K562 (cell line): ENCODE data around the gene IGFBP7. TPM values are rescaled to one million over a fixed set of nuclear protein-coding genes. Genes with fewer than 3 reads are reported as not detected.
A peak's percentile ranks its signal among the peaks of the same experiment; 100 is the strongest.

ENCODE experiments used
- ATAC-seq: fragments of 200-7000 bp; cut with Tn5 transposase; 3 replicates; pipeline ENCODE4 v1.9.1; 2020; ENCODE audit warnings: moderate library complexity
- BruUV-seq: library from RNA; stranded (reverse); fragments of 400-500 nt; replicated peaks from 2 replicates; lab custom pipeline; 2021; lab: Mats Ljungman, UMichigan
- CTCF ChIA-PET: fragments of 300-600 bp; formaldehyde crosslinking; extraction: SDS; loops from one replicate; lab custom pipeline; 2021; ENCODE audit warnings: low intra/inter-chr PET ratio; lab: Yijun Ruan, JAX
- POLR2A ChIA-PET: fragments of 300-600, 350-650 bp; sonication (Branson Sonifier 250); formaldehyde crosslinking; extraction: SDS; loops from one replicate; lab custom pipeline; 2021; ENCODE audit warnings: antibody characterized with exemption, inconsistent platforms; lab: Yijun Ruan, JAX
- DNase-seq, 4 experiments: peaks; one replicate each; pipeline versions ENCODE4 v3.0.0 to v3.0.0-alpha.2; 2011 to 2018; ENCODE audit warnings: low spot score in 3 of 4, mixed read lengths in 3 of 4; ENCODE audit errors: extremely low read depth in 1 of 4
- FAIRE-seq: peaks from 2 replicates; lab custom pipeline; 2011; peaks lifted over from hg19 to GRCh38; lab: Jason Lieb, UNC
- H2AFZ ChIP-seq: 2 replicates; pipeline ENCODE4 v1.6.0; 2011; ENCODE audit warnings: low read depth, low read length, control low read depth, inconsistent platforms
- H3K27ac ChIP-seq: fragments of 200-600 bp; 3 replicates; pipeline ENCODE4 v1.8.0; 2011; ENCODE audit warnings: low read depth, mild to moderate bottlenecking, control low read depth, inconsistent platforms, low read length, moderate library complexity, mixed read lengths; ENCODE audit errors: extremely low read depth
- H3K27me3 ChIP-seq, 2 experiments: fragments of 300-600 bp in 1 of 2; 2 replicates in 1 of 2; 3 replicates in 1 of 2; pipeline versions ENCODE4 v1.6.0 to v1.8.0; 2011; ENCODE audit warnings: inconsistent platforms in 2 of 2, low read length in 2 of 2, mild to moderate bottlenecking in 1 of 2, mixed read lengths in 1 of 2, moderate library complexity in 1 of 2; ENCODE audit not compliant: control insufficient read depth in 2 of 2, insufficient read depth in 2 of 2
- H3K36me3 ChIP-seq: fragments of 300-600 bp; 3 replicates; pipeline ENCODE4 v1.8.0; 2011; ENCODE audit warnings: mild to moderate bottlenecking, low read length, inconsistent platforms; ENCODE audit not compliant: control insufficient read depth, insufficient read depth
- H3K4me1 ChIP-seq, 2 experiments: fragments of 200-600 bp in 1 of 2; replicated peaks in 1 of 2; 2 replicates in 1 of 2; 3 replicates in 1 of 2; pipeline versions ENCODE4 v1.5.1 to v1.8.0; 2011; ENCODE audit warnings: inconsistent platforms in 2 of 2, low read length in 2 of 2, mild to moderate bottlenecking in 1 of 2, mixed read lengths in 1 of 2, moderate library complexity in 1 of 2; ENCODE audit not compliant: control insufficient read depth in 2 of 2, insufficient read depth in 2 of 2
- H3K4me2 ChIP-seq: 2 replicates; pipeline ENCODE4 v1.6.1; 2011; ENCODE audit warnings: low read length, control low read depth, inconsistent platforms, mixed read lengths; ENCODE audit not compliant: insufficient read depth
- H3K4me3 ChIP-seq: fragments of 200-600 bp; sonication (generic), shearing (Covaris generic); 2 replicates; pipeline ENCODE4 v1.5.1; 2016; ENCODE audit warnings: control low read depth, inconsistent platforms
- H3K79me2 ChIP-seq: fragments of 200-600 bp; 3 replicates; pipeline ENCODE4 v1.8.0; 2011; ENCODE audit warnings: low read length, inconsistent platforms; ENCODE audit not compliant: control insufficient read depth, insufficient read depth
- H3K9ac ChIP-seq, 2 experiments: 2 replicates each; pipeline versions ENCODE4 v1.6.0 to v1.6.1; 2011; ENCODE audit warnings: low read depth in 2 of 2, low read length in 2 of 2, control low read depth in 1 of 2, inconsistent platforms in 1 of 2, mild to moderate bottlenecking in 1 of 2, mixed read lengths in 1 of 2; ENCODE audit not compliant: insufficient read depth in 1 of 2
- H3K9me1 ChIP-seq: one replicate; pipeline ENCODE4 v1.6.0; 2011; ENCODE audit warnings: inconsistent platforms, mild to moderate bottlenecking, low read length, moderate library complexity; ENCODE audit not compliant: control insufficient read depth, insufficient read depth
- H3K9me3 ChIP-seq: replicated peaks from 2 replicates; pipeline ENCODE4 v1.5.1; 2011; ENCODE audit warnings: low read depth, low read length, inconsistent platforms; ENCODE audit not compliant: control insufficient read depth, insufficient read depth
- H4K20me1 ChIP-seq: replicated peaks from 2 replicates; pipeline ENCODE4 v1.6.1; 2011; ENCODE audit warnings: low read length, inconsistent platforms, mixed read lengths; ENCODE audit not compliant: control insufficient read depth, insufficient read depth
- ATF3 ChIP-seq, 2 experiments: fragments of 450-650 bp in 1 of 2; sonication (generic) in 1 of 2; formaldehyde crosslinking in 1 of 2; IDR thresholded peaks in 1 of 2; conservative IDR thresholded peaks in 1 of 2; 2 replicates each; pipeline versions ENCODE4 v1.6.1 to v1.8.1; 2016 to 2023; ENCODE audit warnings: mild to moderate bottlenecking in 2 of 2, moderate library complexity in 2 of 2, inconsistent platforms in 1 of 2, missing genetic modification reagents in 1 of 2
- BACH1 ChIP-seq: fragments of 200-800 bp; sonication (Bioruptor generic); IDR thresholded peaks from 2 replicates; pipeline ENCODE4 v1.6.1; 2016; ENCODE audit warnings: missing genetic modification characterization, missing compliant biosample characterization
- CEBPB ChIP-seq: fragments of 450-650 bp; IDR thresholded peaks from 2 replicates; pipeline ENCODE4 v1.6.1; 2016; ENCODE audit warnings: missing genetic modification characterization, missing compliant biosample characterization
- CEBPG ChIP-seq, 3 experiments: fragments of 200-800 bp in 1 of 3; sonication (Bioruptor generic) in 1 of 3; sonication (generic) in 1 of 3; formaldehyde crosslinking in 1 of 3; IDR thresholded peaks in 2 of 3; conservative IDR thresholded peaks in 1 of 3; 2 replicates each; pipeline versions ENCODE4 v1.6.1 to v1.8.0; 2016 to 2022; ENCODE audit warnings: missing compliant biosample characterization in 2 of 3, missing genetic modification characterization in 2 of 3, mild to moderate bottlenecking in 1 of 3, missing genetic modification reagents in 1 of 3
- FOSL1 ChIP-seq: fragments of 200-800 bp; sonication (Bioruptor generic); conservative IDR thresholded peaks from 2 replicates; pipeline ENCODE4 v1.6.1; 2016; ENCODE audit warnings: missing genetic modification characterization, missing compliant biosample characterization
- HMBOX1 ChIP-seq: sonication (generic); IDR thresholded peaks from 2 replicates; pipeline ENCODE4 v1.6.1; 2016
- NCOA1 ChIP-seq: fragments of 450-650 bp; IDR thresholded peaks from 2 replicates; pipeline ENCODE4 v1.6.1; 2016; ENCODE audit warnings: low read depth
- TRIM25 ChIP-seq: fragments of 450-650 bp; IDR thresholded peaks from 2 replicates; pipeline ENCODE4 v1.7.0; 2016; ENCODE audit warnings: borderline replicate concordance
- UBTF ChIP-seq, 2 experiments: IDR thresholded peaks; 2 replicates each; pipeline ENCODE4 v1.6.1; 2012; ENCODE audit warnings: improper control_type of control experiment in 2 of 2, low read depth in 2 of 2, low read length in 2 of 2, borderline replicate concordance in 1 of 2
- ZNF280A ChIP-seq: fragments of 450-650 bp; IDR thresholded peaks from 2 replicates; pipeline ENCODE4 v1.6.1; 2018; ENCODE audit warnings: mild to moderate bottlenecking, low read depth; ENCODE audit not compliant: partially characterized antibody
- WGBS: fragments of 100-300 bp; shearing (Covaris generic); methylation state at CpG from one replicate; pipeline ENCODE4 v1.1.6; 2016; ENCODE audit warnings: low coverage, mixed read lengths; ENCODE audit not compliant: insufficient coverage; ENCODE audit errors: missing lambda C conversion rate; 5-methylcytosine and 5-hydroxymethylcytosine counted together
- in situ Hi-C: fragments of 300-500 bp; cut with MboI; formaldehyde crosslinking; loops from 4 replicates; pipeline ENCODE4 v1.15.0; 2018; ENCODE audit warnings: inconsistent platforms, mixed read lengths
- intact Hi-C: fragments of 100-400 bp; cut with micrococcal nuclease; formaldehyde crosslinking; loops from 2 replicates; pipeline ENCODE4 v1.14.2; 2022
- polyA plus RNA-seq, 8 experiments: library from polyadenylated mRNA; depleted of rRNA in 4 of 8; stranded (reverse) in 5 of 8; unstranded in 3 of 8; fragments of >200 nt; fragmentation: Nextera tagmentation in 2 of 8; fragmentation: Illumina TruSeq in 1 of 8; extraction: Ambion mirVana in 2 of 8; extraction: Trizol in 1 of 8; gene quantifications; 2 replicates each; pipeline versions ENCODE4 v1.2.1 to v1.2.3, GENCODE V29; 2011 to 2014; ENCODE audit warnings: inconsistent platforms in 1 of 8, missing spikeins in 1 of 8
- total RNA-seq, 7 experiments: library from RNA; depleted of rRNA in 6 of 7; stranded (reverse); fragments of >200 nt in 6 of 7; fragmentation: Illumina TruSeq in 2 of 7; extraction: Trizol in 2 of 7; gene quantifications; 2 replicates each; pipeline versions ENCODE4 v1.2.1 to v1.2.3, GENCODE V29; 2011 to 2021; ENCODE audit warnings: low replicate concordance in 1 of 7

The IGFBP7 gene
- total and polyA plus RNA-seq, 9 of the 15 experiments (the other 6 are each of a cell fraction or from before 2014, with no cell fraction given): 0.27 to 0.49 (median 0.29) TPM; not detected in 6

- H3K9me1 ChIP-seq: no peaks in the 10 kb centered on the region
- no TSS peak for BruUV-seq
- in situ Hi-C loops (no loop called here), intact Hi-C loops (no loop called here)
- H3K27me3 ChIP-seq: no peaks in the 10 kb centered on the region
- no peak overlapping the region for H2AFZ ChIP-seq
- H3K27ac ChIP-seq: no peak overlapping the region
- ChIA-PET CTCF (no interaction called here), POLR2A (no interaction called here)
- ATAC-seq (no peak), DNase-seq (no peak), FAIRE-seq (no peak)
- H3K9ac ChIP-seq: no peak overlapping the region
- H3K4me2 ChIP-seq: no peak overlapping the region
- peaks cover 94% of the 10 kb centered on the region for H3K36me3 ChIP-seq
- no peak for TF ChIP-seq UBTF (IDR thresholded peaks at IDR 0.05; ENCODE audit: borderline replicate concordance in 1 of 2, low read depth in 2 of 2, low read length in 2 of 2)
- TF ChIP-seq HMBOX1: no peak
- no peak for TF ChIP-seq TRIM25
- TF ChIP-seq CEBPG (CRISPR knock-in tag; IDR thresholded peaks at IDR 0.05): no peak
- peak in 1 of 2 experiments; percentile 76; a peak in 3 of 4 replicates for TF ChIP-seq CEBPG (tag; conservative IDR thresholded peaks at IDR 0.05 in 1 of 2, IDR thresholded peaks at IDR 0.05 in 1 of 2)
- TF ChIP-seq FOSL1 (tag): peak; percentile 22; the same call in 1 of the 2 replicates
- peak; percentile 55; the same call in 1 of the 2 replicates for TF ChIP-seq ATF3 (IDR thresholded peaks at IDR 0.05)
- no peak for TF ChIP-seq ATF3 (CRISPR knock-in tag; conservative IDR thresholded peaks at IDR 0.05)
- no peak for TF ChIP-seq BACH1 (tag)
- TF ChIP-seq CEBPB (tag): 0 out of 2 replicates have a peak, but pooled peaks have one; percentile 7
- no peak for TF ChIP-seq NCOA1
- TF ChIP-seq ZNF280A: no peak
- H3K4me1 ChIP-seq: no peaks in the 10 kb centered on the region
- H3K79me2 ChIP-seq: no peaks in the 10 kb centered on the region; the same call in 2 of the 3 replicates
- no peak overlapping the region for H3K4me3 ChIP-seq
- WGBS: 65% methylated on average over 5 of the region's 5 CpGs
- no peaks in the 10 kb centered on the region; the same call in 1 of the 2 replicates for H4K20me1 ChIP-seq
- H3K9me3 ChIP-seq: no peaks in the 10 kb centered on the region
Observed at GRCh38 chr4:57020467-57021101, 89.6 kb downstream of the IGFBP7 start.
